Liver (tissue), 9 donors: ENCODE measurements around the gene FOXK2. TPM values are rescaled to one million over a fixed set of nuclear protein-coding genes. Genes with fewer than 3 reads are reported as not detected.

ENCODE experiments used
- DNase-seq: peaks from one replicate; pipeline ENCODE4 v3.0.0-alpha.2; 2017; ENCODE audit warnings: low spot score
- H3K27ac ChIP-seq, 2 donors: one replicate each; pipeline ENCODE4 v1.7.0; 2013; ENCODE audit warnings: inconsistent platforms in 2 of 2, low read length in 2 of 2, control low read depth in 1 of 2, low read depth in 1 of 2, mild to moderate bottlenecking in 1 of 2
- H3K27me3 ChIP-seq, 4 donors: one replicate each; pipeline versions ENCODE4 v1.6.1 to v1.7.0; 2013; ENCODE audit warnings: low read length in 3 of 4, inconsistent platforms in 1 of 4, mild to moderate bottlenecking in 1 of 4, moderate library complexity in 1 of 4; ENCODE audit not compliant: control insufficient read depth in 4 of 4, insufficient read depth in 4 of 4
- H3K36me3 ChIP-seq, 4 donors: one replicate each; pipeline versions ENCODE4 v1.6.1 to v1.7.0; 2013; ENCODE audit warnings: low read length in 3 of 4, mild to moderate bottlenecking in 3 of 4, low read depth in 1 of 4, moderate library complexity in 1 of 4; ENCODE audit not compliant: control insufficient read depth in 4 of 4, insufficient read depth in 3 of 4
- H3K4me1 ChIP-seq, 4 donors: one replicate each; pipeline versions ENCODE4 v1.6.1 to v1.7.0; 2013; ENCODE audit warnings: low read length in 3 of 4, mild to moderate bottlenecking in 3 of 4, moderate library complexity in 1 of 4; ENCODE audit not compliant: control insufficient read depth in 4 of 4, insufficient read depth in 4 of 4
- H3K4me3 ChIP-seq, 3 donors: one replicate each; pipeline versions ENCODE4 v1.6.1 to v1.7.0; 2013; ENCODE audit warnings: low read length in 3 of 3, control low read depth in 1 of 3, low read depth in 1 of 3, mild to moderate bottlenecking in 1 of 3
- H3K9ac ChIP-seq, 2 donors: one replicate each; pipeline ENCODE4 v1.7.0; 2013; ENCODE audit warnings: low read length in 2 of 2, mild to moderate bottlenecking in 2 of 2, moderate library complexity in 2 of 2, control low read depth in 1 of 2, low read depth in 1 of 2
- H3K9me3 ChIP-seq, 4 donors: one replicate each; pipeline versions ENCODE4 v1.6.1 to v1.7.0; 2013; ENCODE audit warnings: low read length in 3 of 4; ENCODE audit not compliant: control insufficient read depth in 4 of 4
- ATF3 ChIP-seq: IDR thresholded peaks from 2 replicates; pipeline ENCODE4 v1.6.1; 2016; ENCODE audit warnings: antibody characterized with exemption
- CTCF ChIP-seq: fragments of 150-350 bp; IDR thresholded peaks from 2 replicates; pipeline ENCODE4 v1.5.1; 2017; ENCODE audit warnings: improper control_type of control experiment, low read depth, low read length; ENCODE audit not compliant: missing input control
- EGR1 ChIP-seq, 2 donors: IDR thresholded peaks; 2 replicates each; pipeline ENCODE4 v1.6.1; 2016 to 2018; ENCODE audit warnings: antibody characterized with exemption in 2 of 2, low read depth in 2 of 2
- FOXA2 ChIP-seq: IDR thresholded peaks from 2 replicates; pipeline ENCODE4 v1.6.1; 2016; ENCODE audit warnings: antibody characterized with exemption
- GABPA ChIP-seq, 2 donors: IDR thresholded peaks in 1 of 2; conservative IDR thresholded peaks in 1 of 2; 2 replicates each; pipeline ENCODE4 v1.6.1; 2016; ENCODE audit warnings: antibody characterized with exemption in 2 of 2, mild to moderate bottlenecking in 1 of 2, moderate library complexity in 1 of 2
- HNF4A ChIP-seq, 2 donors: conservative IDR thresholded peaks; 2 replicates each; pipeline ENCODE4 v1.6.1; 2016; ENCODE audit warnings: antibody characterized with exemption in 2 of 2, mild to moderate bottlenecking in 2 of 2
- HNF4G ChIP-seq: IDR thresholded peaks from 2 replicates; pipeline ENCODE4 v1.6.1; 2016; ENCODE audit warnings: antibody characterized with exemption
- JUND ChIP-seq, 2 donors: IDR thresholded peaks; 2 replicates each; pipeline ENCODE4 v1.6.1; 2016; ENCODE audit warnings: antibody characterized with exemption in 2 of 2
- MAX ChIP-seq: IDR thresholded peaks from 2 replicates; pipeline ENCODE4 v1.6.1; 2016; ENCODE audit warnings: antibody characterized with exemption
- NR2F2 ChIP-seq: IDR thresholded peaks from 2 replicates; pipeline ENCODE4 v1.6.1; 2016; ENCODE audit warnings: antibody characterized with exemption
- RAD21 ChIP-seq, 2 donors: IDR thresholded peaks; 2 replicates each; pipeline ENCODE4 v1.6.1; 2016; ENCODE audit warnings: antibody characterized with exemption in 2 of 2, mild to moderate bottlenecking in 2 of 2
- REST ChIP-seq: IDR thresholded peaks from 2 replicates; pipeline ENCODE4 v1.6.1; 2016; ENCODE audit warnings: antibody characterized with exemption, mild to moderate bottlenecking
- RXRA ChIP-seq, 2 donors: IDR thresholded peaks; 2 replicates each; pipeline ENCODE4 v1.6.1; 2017 to 2018; ENCODE audit warnings: antibody characterized with exemption in 2 of 2, mild to moderate bottlenecking in 1 of 2
- SP1 ChIP-seq: IDR thresholded peaks from 2 replicates; pipeline ENCODE4 v1.6.1; 2018; ENCODE audit warnings: antibody characterized with exemption, mild to moderate bottlenecking
- TAF1 ChIP-seq: conservative IDR thresholded peaks from 2 replicates; pipeline ENCODE4 v1.6.1; 2016; ENCODE audit warnings: antibody characterized with exemption, mild to moderate bottlenecking
- YY1 ChIP-seq: IDR thresholded peaks from 2 replicates; pipeline ENCODE4 v1.6.1; 2016; ENCODE audit warnings: antibody characterized with exemption, mild to moderate bottlenecking
- ZBTB33 ChIP-seq: IDR thresholded peaks from 2 replicates; pipeline ENCODE4 v1.6.1; 2016; ENCODE audit warnings: antibody characterized with exemption
- WGBS: extraction: QIAGEN DNeasy Blood & Tissue Kit; methylation state at CpG from one replicate; pipeline ENCODE4 v1.1.7; 2013; 5-methylcytosine and 5-hydroxymethylcytosine counted together
- polyA plus RNA-seq, 2 donors: library from polyadenylated mRNA; stranded (reverse) in 1 of 2; unstranded in 1 of 2; fragments of 200-250 nt in 1 of 2; fragments of >200 nt in 1 of 2; fragmentation: Nextera tagmentation in 1 of 2; extraction: Ambion mirVana in 1 of 2; gene quantifications; one replicate each; pipeline versions ENCODE4 v1.2.1 to v1.2.3, GENCODE V29; 2013 to 2015
- total RNA-seq, 2 donors: library from RNA; depleted of rRNA; stranded (reverse); fragments of >200 nt; gene quantifications; one replicate each; pipeline ENCODE4 v1.2.3, GENCODE V29; 2014
- donor health status: healthy.
- donor health status: healthy.
- donor health status: healthy.
- donor health status: healthy.
- donor health status: healthy.

Gene FOXK2
- total and polyA plus RNA-seq, 4 donors, result 3.1 to 16.2 (median 10.8) TPM

GRCh38 chr17:82600731-82601446, 81.4 kb downstream of the FOXK2 start:
- no peaks in the 10 kb centered on the region for H3K9me3 ChIP-seq
- H3K27ac ChIP-seq, result no peak overlapping the region
- H3K4me1 ChIP-seq, result peaks cover 0 to 5% (median 0%) of the 10 kb centered on the region in 4 donors
- WGBS, result 98% methylated on average over 37 of the region's 37 CpGs
- H3K36me3 ChIP-seq, result peaks cover 20 to 48% (median 23%) of the 10 kb centered on the region in 4 donors
- H3K9ac ChIP-seq, result no peak overlapping the region
- no peak overlapping the region for H3K4me3 ChIP-seq
- DNase-seq, result no peak
- no peaks in the 10 kb centered on the region for H3K27me3 ChIP-seq
- TF ChIP-seq CTCF (no peak), FOXA2 (no peak)

GRCh38 chr17:82601447-82602000, 82.0 kb downstream of the FOXK2 start:
- H3K36me3 ChIP-seq, result peaks cover 15 to 50% (median 25%) of the 10 kb centered on the region in 4 donors
- no peak for TF ChIP-seq HNF4A (conservative IDR thresholded peaks at IDR 0.05)
- H3K9me3 ChIP-seq, result no peaks in the 10 kb centered on the region
- no peak for DNase-seq
- H3K4me1 ChIP-seq, result peaks cover 0 to 5% (median 0%) of the 10 kb centered on the region in 4 donors
- no peaks in the 10 kb centered on the region for H3K27me3 ChIP-seq
- 95% methylated on average over 24 of the region's 24 CpGs for WGBS
- H3K27ac ChIP-seq, result no peak overlapping the region
- no peak overlapping the region for H3K4me3 ChIP-seq
- no peak overlapping the region for H3K9ac ChIP-seq

- Histone ChIP-seq H3K27ac (no peak overlapping the region), H3K36me3 (peaks cover 9 to 40% (median 25%) of the 10 kb centered on the region in 4 donors)
- TF ChIP-seq HNF4A (conservative IDR thresholded peaks at IDR 0.05) (no peak), FOXA2 (no peak), REST (no peak), HNF4G (no peak), SP1 (no peak), ATF3 (no peak), RAD21 (IDR thresholded peaks at IDR 0.05) (no peak), RXRA (IDR thresholded peaks at IDR 0.05) (no peak), EGR1 (IDR thresholded peaks at IDR 0.05; ENCODE audit: low read depth in 2 of 2) (no peak), JUND (IDR thresholded peaks at IDR 0.05) (no peak), MAX (no peak), CTCF (no peak), YY1 (no peak), GABPA (IDR thresholded peaks at IDR 0.05 in 1 of 2, conservative IDR thresholded peaks at IDR 0.05 in 1 of 2) (no peak), TAF1 (no peak), NR2F2 (no peak), ZBTB33 (no peak)
Observed at GRCh38 chr17:82602487-82602886, 83.0 kb downstream of the FOXK2 start.

More at GRCh38 chr17:82602487-82602886, 83.0 kb downstream of the FOXK2 start:
- WGBS, result 80% methylated on average over 21 of the region's 21 CpGs
- Histone ChIP-seq H3K9me3 (no peaks in the 10 kb centered on the region), H3K9ac (no peak overlapping the region), H3K27me3 (no peaks in the 10 kb centered on the region), H3K4me3 (no peak overlapping the region), H3K4me1 (peaks cover 0 to 5% (median 0%) of the 10 kb centered on the region in 4 donors)
- no peak for DNase-seq
